Lower leg skin (tissue), 4 donors: Measurements from ENCODE around the gene PDCD1. TPM values are rescaled to one million over a fixed set of nuclear protein-coding genes. Genes with fewer than 3 reads are reported as not detected.

ENCODE experiments used
- DNase-seq, 2 donors: peaks; one replicate each; pipeline ENCODE4 v3.0.0-alpha.2; 2019; ENCODE audit warnings: low spot score in 2 of 2
- H3K4me3 ChIP-seq: fragments of 200-600 bp; sonication (generic); 2 replicates; pipeline ENCODE4 v1.5.1; 2017; ENCODE audit warnings: mild to moderate bottlenecking, low read depth; ENCODE audit not compliant: poor library complexity, severe bottlenecking
- POLR2A ChIP-seq, 2 donors: fragments of 450-650 bp; IDR thresholded peaks; one replicate each; pipeline ENCODE4 v1.6.1; 2016 to 2017; ENCODE audit warnings: antibody characterized with exemption in 2 of 2, mild to moderate bottlenecking in 1 of 2, moderate library complexity in 1 of 2
- WGBS, 2 donors: methylation state at CpG; one replicate each; pipeline ENCODE4 v1.1.5; 2018; 5-methylcytosine and 5-hydroxymethylcytosine counted together
- intact Hi-C: fragments of 100-400 bp; cut with DNase I; formaldehyde crosslinking; loops from one replicate; pipeline ENCODE4 v1.15.0; 2023; ENCODE audit warnings: low total_unique reads
- total RNA-seq, 4 donors: library from RNA; depleted of rRNA; stranded (reverse); fragments of >200 nt; gene quantifications; one replicate each; pipeline ENCODE4 v1.1.0, GENCODE V29; 2016
- TF ChIP-seq, protein P1 (sequence below), 3 donors: fragments of 450-650 bp; IDR thresholded peaks; one replicate each; pipeline ENCODE4 v1.5.1; 2016; ENCODE audit warnings: antibody characterized with exemption in 3 of 3, mild to moderate bottlenecking in 3 of 3, moderate library complexity in 2 of 3

PDCD1 gene
- total RNA-seq, 4 donors from 2014 or later = 0.42 to 1.3 (median 0.86) TPM; not detected in 1

GRCh38 chr2:241866790-241867645 lies 8.3 kb upstream of the PDCD1 start:
- no peak overlapping the region for H3K4me3 ChIP-seq
- 59 to 60% methylated on average over 31 to 33 of the region's 33 CpGs for WGBS, 2 donors
- TF ChIP-seq, protein P1, sequence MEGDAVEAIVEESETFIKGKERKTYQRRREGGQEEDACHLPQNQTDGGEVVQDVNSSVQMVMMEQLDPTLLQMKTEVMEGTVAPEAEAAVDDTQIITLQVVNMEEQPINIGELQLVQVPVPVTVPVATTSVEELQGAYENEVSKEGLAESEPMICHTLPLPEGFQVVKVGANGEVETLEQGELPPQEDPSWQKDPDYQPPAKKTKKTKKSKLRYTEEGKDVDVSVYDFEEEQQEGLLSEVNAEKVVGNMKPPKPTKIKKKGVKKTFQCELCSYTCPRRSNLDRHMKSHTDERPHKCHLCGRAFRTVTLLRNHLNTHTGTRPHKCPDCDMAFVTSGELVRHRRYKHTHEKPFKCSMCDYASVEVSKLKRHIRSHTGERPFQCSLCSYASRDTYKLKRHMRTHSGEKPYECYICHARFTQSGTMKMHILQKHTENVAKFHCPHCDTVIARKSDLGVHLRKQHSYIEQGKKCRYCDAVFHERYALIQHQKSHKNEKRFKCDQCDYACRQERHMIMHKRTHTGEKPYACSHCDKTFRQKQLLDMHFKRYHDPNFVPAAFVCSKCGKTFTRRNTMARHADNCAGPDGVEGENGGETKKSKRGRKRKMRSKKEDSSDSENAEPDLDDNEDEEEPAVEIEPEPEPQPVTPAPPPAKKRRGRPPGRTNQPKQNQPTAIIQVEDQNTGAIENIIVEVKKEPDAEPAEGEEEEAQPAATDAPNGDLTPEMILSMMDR (IDR thresholded peaks at IDR 0.05) = no peak
- no peak for TF ChIP-seq POLR2A (IDR thresholded peaks at IDR 0.05)
- DNase-seq = no peak
- intact Hi-C loops = no loop called here

- DNase-seq = no peak
- no peak overlapping the region for H3K4me3 ChIP-seq
- intact Hi-C loops = no loop called here
- TF ChIP-seq, protein P1 (IDR thresholded peaks at IDR 0.05) = no peak
- no peak for TF ChIP-seq POLR2A (IDR thresholded peaks at IDR 0.05)
- WGBS, 2 donors = 9 to 21% methylated on average over 17 to 29 of the region's 31 CpGs
These were observed 7.5 kb upstream of the PDCD1 start for GRCh38 chr2:241865957-241866789.

DNA sequence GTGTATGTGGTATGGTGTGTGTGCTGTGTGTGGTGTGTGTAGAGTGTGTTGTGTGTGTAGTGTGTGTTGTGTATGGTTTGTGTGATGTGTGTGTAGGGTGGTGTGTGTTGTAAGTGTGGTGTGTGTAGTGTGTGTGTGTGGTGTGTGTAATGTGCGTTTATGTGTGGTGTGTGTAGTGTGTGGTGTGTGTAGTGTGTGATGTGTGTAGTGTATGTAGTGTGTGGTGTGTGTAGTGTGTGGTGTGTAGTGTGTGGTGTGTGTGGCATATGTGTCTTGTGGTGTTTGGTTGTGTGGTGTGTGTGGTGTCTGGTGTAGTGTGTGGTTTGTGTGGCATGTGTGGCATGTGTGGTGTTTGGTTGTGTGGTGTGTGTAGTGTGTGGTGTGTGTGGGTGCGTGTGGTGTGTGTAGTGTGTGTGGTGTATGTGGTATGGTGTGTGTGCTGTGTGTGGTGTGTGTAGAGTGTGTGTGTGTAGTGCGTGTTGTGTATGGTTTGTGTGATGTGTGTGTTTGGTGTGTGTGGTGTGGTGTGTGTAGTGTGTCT lies 6.8 kb upstream of the PDCD1 start:
- no peak overlapping the region for H3K4me3 ChIP-seq
- 76 to 87% methylated on average over 3 of the region's 3 CpGs for WGBS, 2 donors
- no peak for DNase-seq
- intact Hi-C loops = no loop called here
- TF ChIP-seq, protein P1 (IDR thresholded peaks at IDR 0.05) = no peak
- TF ChIP-seq POLR2A (IDR thresholded peaks at IDR 0.05) = no peak

DNA sequence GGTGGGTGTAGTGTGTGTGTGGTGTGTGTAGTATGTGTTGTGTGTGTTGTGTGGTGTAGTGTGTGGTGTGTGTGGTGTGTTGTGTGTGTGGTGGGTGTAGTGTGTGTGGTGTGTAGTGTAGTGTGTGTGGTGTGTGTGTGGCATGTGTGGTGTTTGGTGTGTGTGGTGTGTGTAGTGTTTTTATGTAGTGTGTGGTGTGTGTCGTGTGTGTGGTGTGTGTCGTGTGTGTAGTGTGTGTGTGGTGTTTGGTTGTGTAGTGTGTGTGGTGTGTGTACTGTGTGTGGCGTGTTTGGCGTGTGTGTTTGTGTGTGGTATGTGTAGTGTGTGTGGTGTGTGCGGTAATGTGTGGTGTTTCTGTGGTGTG lies 6.1 kb upstream of the PDCD1 start:
- no peak for DNase-seq
- WGBS, 2 donors = 93% methylated on average over 5 of the region's 5 CpGs
- H3K4me3 ChIP-seq = no peak overlapping the region
- intact Hi-C loops = no loop called here
- TF ChIP-seq, protein P1 (IDR thresholded peaks at IDR 0.05) = no peak
- TF ChIP-seq POLR2A (IDR thresholded peaks at IDR 0.05) = no peak

- DNase-seq = no peak
- 84 to 91% methylated on average over 2 of the region's 2 CpGs for WGBS, 2 donors
- H3K4me3 ChIP-seq = no peak overlapping the region
- intact Hi-C loops = no loop called here
- TF ChIP-seq POLR2A (IDR thresholded peaks at IDR 0.05) = no peak
- TF ChIP-seq, protein P1 (IDR thresholded peaks at IDR 0.05) = peak in 1 of 3 donors; percentile 77
These were observed 5.6 kb upstream of the PDCD1 start for GRCh38 chr2:241864168-241864849.
